H9 (cell line): ENCODE measurements around the gene TNFRSF4. TPM values are rescaled to one million over a fixed set of nuclear protein-coding genes. Genes with fewer than 3 reads are reported as not detected.

Experiments
- DNase-seq: peaks from one replicate; pipeline ENCODE4 v3.0.0-alpha.2; 2017
- H2AFZ ChIP-seq: one replicate; pipeline ENCODE4 v1.6.1; 2013; ENCODE audit warnings: mild to moderate bottlenecking, low read length, control low read depth, moderate library complexity
- H2AK5ac ChIP-seq: 2 replicates; pipeline ENCODE4 v1.6.1; 2013; ENCODE audit warnings: low read length, control low read depth, mixed read lengths; ENCODE audit not compliant: insufficient read length
- H2BK120ac ChIP-seq: one replicate; pipeline ENCODE4 v1.6.1; 2013; ENCODE audit warnings: low read depth, mild to moderate bottlenecking, low read length, control low read depth, inconsistent platforms; ENCODE audit not compliant: poor library complexity, severe bottlenecking
- H2BK12ac ChIP-seq: 2 replicates; pipeline ENCODE4 v1.6.1; 2013; ENCODE audit warnings: low read length, control low read depth, mixed read lengths, low read depth; ENCODE audit not compliant: insufficient read length
- H2BK15ac ChIP-seq: 2 replicates; pipeline ENCODE4 v1.6.1; 2013; ENCODE audit warnings: low read depth, low read length, control low read depth
- H2BK20ac ChIP-seq: one replicate; pipeline ENCODE4 v1.6.1; 2013; ENCODE audit warnings: low read depth, mild to moderate bottlenecking, low read length, control low read depth, inconsistent platforms; ENCODE audit not compliant: poor library complexity, severe bottlenecking
- H2BK5ac ChIP-seq: 2 replicates; pipeline ENCODE4 v1.6.1; 2013; ENCODE audit warnings: low read length, control low read depth, mixed read lengths; ENCODE audit not compliant: insufficient read length
- H3K14ac ChIP-seq: 2 replicates; pipeline ENCODE4 v1.6.1; 2013; ENCODE audit warnings: low read length, control low read depth; ENCODE audit not compliant: insufficient read depth
- H3K18ac ChIP-seq: 2 replicates; pipeline ENCODE4 v1.6.1; 2013; ENCODE audit warnings: low read depth, mild to moderate bottlenecking, mixed read lengths, low read length, control low read depth; ENCODE audit not compliant: insufficient read length
- H3K23ac ChIP-seq: 2 replicates; pipeline ENCODE4 v1.6.1; 2013; ENCODE audit warnings: low read length, control low read depth, mixed read lengths, low read depth; ENCODE audit not compliant: insufficient read length
- H3K23me2 ChIP-seq: 2 replicates; pipeline ENCODE4 v1.6.1; 2013; ENCODE audit warnings: low read depth, mild to moderate bottlenecking, mixed read lengths, low read length, control low read depth; ENCODE audit not compliant: insufficient read length, poor library complexity, severe bottlenecking
- H3K27ac ChIP-seq: 2 replicates; pipeline ENCODE4 v1.5.1; 2013; ENCODE audit warnings: low read length, control low read depth, mixed read lengths, low read depth; ENCODE audit not compliant: insufficient read length
- H3K27me3 ChIP-seq: 2 replicates; pipeline ENCODE4 v1.6.1; 2013; ENCODE audit warnings: low read length, control low read depth, inconsistent platforms; ENCODE audit not compliant: insufficient read depth
- H3K4ac ChIP-seq: 2 replicates; pipeline ENCODE4 v1.6.1; 2013; ENCODE audit warnings: low read depth, mild to moderate bottlenecking, control low read depth, inconsistent platforms, low read length, moderate library complexity
- H3K4me1 ChIP-seq: 2 replicates; pipeline ENCODE4 v1.6.1; 2013; ENCODE audit warnings: low read length, control low read depth, inconsistent platforms; ENCODE audit not compliant: insufficient read depth
- H3K4me2 ChIP-seq: 2 replicates; pipeline ENCODE4 v1.6.1; 2013; ENCODE audit warnings: low read length, control low read depth, mixed read lengths; ENCODE audit not compliant: insufficient read length, insufficient read depth
- H3K56ac ChIP-seq: 2 replicates; pipeline ENCODE4 v1.6.1; 2013; ENCODE audit warnings: low read depth, mild to moderate bottlenecking, mixed read lengths, low read length, control low read depth; ENCODE audit not compliant: insufficient read length
- H3K79me1 ChIP-seq: 2 replicates; pipeline ENCODE4 v1.6.1; 2013; ENCODE audit warnings: low read depth, mild to moderate bottlenecking, moderate library complexity, low read length, control low read depth, inconsistent platforms; ENCODE audit not compliant: insufficient read depth, poor library complexity, severe bottlenecking
- H3K79me2 ChIP-seq: 2 replicates; pipeline ENCODE4 v1.6.1; 2013; ENCODE audit warnings: low read length, control low read depth, inconsistent platforms; ENCODE audit not compliant: insufficient read depth
- H3K9ac ChIP-seq: 2 replicates; pipeline ENCODE4 v1.6.1; 2013; ENCODE audit warnings: low read length, control low read depth, mixed read lengths; ENCODE audit not compliant: insufficient read length; ENCODE audit errors: extremely low read depth
- H3K9me3 ChIP-seq: one replicate; pipeline ENCODE4 v1.6.1; 2013; ENCODE audit warnings: low read depth, low read length, inconsistent platforms; ENCODE audit not compliant: control insufficient read depth
- H3T11ph ChIP-seq: one replicate; pipeline ENCODE4 v1.6.1; 2013; ENCODE audit warnings: mild to moderate bottlenecking, low read length, control low read depth, inconsistent platforms
- H4K20me1 ChIP-seq: one replicate; pipeline ENCODE4 v1.6.1; 2013; ENCODE audit not compliant: control insufficient read depth, insufficient read length, insufficient read depth
- H4K5ac ChIP-seq: 2 replicates; pipeline ENCODE4 v1.6.1; 2013; ENCODE audit warnings: low read depth, mild to moderate bottlenecking, mixed read lengths, low read length, control low read depth; ENCODE audit not compliant: insufficient read length
- H4K8ac ChIP-seq: replicated peaks from 2 replicates; pipeline ENCODE4 v1.6.1; 2013; ENCODE audit warnings: low read length, control low read depth, mixed read lengths, low read depth; ENCODE audit not compliant: insufficient read length
- H4K91ac ChIP-seq: 2 replicates; pipeline ENCODE4 v1.6.1; 2013; ENCODE audit warnings: low read depth, mild to moderate bottlenecking, moderate library complexity, mixed read lengths, low read length, control low read depth; ENCODE audit not compliant: insufficient read length
- H3K27ac Mint-ChIP-seq, 3 experiments: 2 replicates in 2 of 3; 3 replicates in 1 of 3; pipeline ENCODE4 v1.8.0; 2020 to 2021; ENCODE audit warnings: mixed read lengths in 3 of 3, mild to moderate bottlenecking in 1 of 3, moderate library complexity in 1 of 3
- H3K27me3 Mint-ChIP-seq: 2 replicates; pipeline ENCODE4 v1.8.0; 2021; ENCODE audit warnings: low read depth, mild to moderate bottlenecking, moderate library complexity, mixed read lengths
- H3K36me3 Mint-ChIP-seq, 3 experiments: 2 replicates in 2 of 3; 3 replicates in 1 of 3; pipeline ENCODE4 v1.8.0; 2020 to 2021; ENCODE audit warnings: low read depth in 3 of 3, mixed read lengths in 3 of 3; ENCODE audit not compliant: insufficient read depth in 1 of 3
- H3K4me1 Mint-ChIP-seq, 2 experiments: 2 replicates each; pipeline ENCODE4 v1.8.0; 2020; ENCODE audit warnings: mixed read lengths in 2 of 2
- H3K4me3 Mint-ChIP-seq, 2 experiments: 2 replicates in 1 of 2; 3 replicates in 1 of 2; pipeline ENCODE4 v1.8.0; 2020 to 2021; ENCODE audit warnings: mild to moderate bottlenecking in 2 of 2, mixed read lengths in 2 of 2, moderate library complexity in 1 of 2
- H3K9me3 Mint-ChIP-seq, 2 experiments: 2 replicates in 1 of 2; 3 replicates in 1 of 2; pipeline ENCODE4 v1.8.0; 2020; ENCODE audit warnings: mild to moderate bottlenecking in 2 of 2, mixed read lengths in 2 of 2, moderate library complexity in 1 of 2
- WGBS: extraction: QIAGEN DNeasy Blood & Tissue Kit; methylation state at CpG from one replicate; pipeline ENCODE4 v1.1.7; 2013; ENCODE audit warnings: missing lambda C conversion rate, low lambda C conversion rate, mixed read lengths; ENCODE audit not compliant: insufficient read length; ENCODE audit errors: extremely low coverage; 5-methylcytosine and 5-hydroxymethylcytosine counted together
- total RNA-seq: library from RNA; stranded (reverse); gene quantifications from 2 replicates; pipeline ENCODE4 v1.2.1, GENCODE V29; 2021
- TF ChIP-seq, protein P1 (sequence below): fragments of 200-600 bp; sonication (generic); conservative IDR thresholded peaks from 3 replicates; pipeline ENCODE4 v1.8.0; 2021; ENCODE audit warnings: antibody characterized with exemption, mild to moderate bottlenecking

The TNFRSF4 gene
- total RNA-seq, 1 experiment from 2014 or later, result 0.24 TPM

GRCh38 chr1:1168451-1169411, 45.2 kb downstream of the TNFRSF4 start:
- no peak overlapping the region for H3K9ac ChIP-seq
- no peaks in the 10 kb centered on the region for H4K20me1 ChIP-seq
- WGBS, result no CpG with 5 or more reads among the region's 37 CpGs

More at GRCh38 chr1:1168451-1169411, 45.2 kb downstream of the TNFRSF4 start:
- H3K79me1 ChIP-seq, result no peaks in the 10 kb centered on the region
- no peaks in the 10 kb centered on the region for H3K79me2 ChIP-seq
- H2AK5ac ChIP-seq, result no peak overlapping the region
- Mint-ChIP-seq H3K36me3 (peaks cover 0 to 9% (median 0%) of the 10 kb centered on the region in 3 experiments; a peak in 3 of 7 replicates), H3K4me3 (no peak overlapping the region), H3K27ac (no peak overlapping the region), H3K27me3 (peaks cover 3% of the 10 kb centered on the region), H3K9me3 (no peaks in the 10 kb centered on the region), H3K4me1 (peaks cover 21 to 31% of the 10 kb centered on the region in 2 experiments)
- H3K14ac ChIP-seq, result no peak overlapping the region
- H3K4ac ChIP-seq, result no peak overlapping the region
- no peaks in the 10 kb centered on the region; the same call in 1 of the 2 replicates for H3K4me1 ChIP-seq
- no peaks in the 10 kb centered on the region for H3K27me3 ChIP-seq
- no peak overlapping the region for H3K4me2 ChIP-seq
- no peak overlapping the region for H2BK12ac ChIP-seq
- no peak overlapping the region for H3K23ac ChIP-seq
- peak; percentile 24 for DNase-seq
- H4K5ac ChIP-seq, result no peak overlapping the region
- no peak overlapping the region for H2BK15ac ChIP-seq
- H2AFZ ChIP-seq, result no peak overlapping the region
- no peak overlapping the region for H3T11ph ChIP-seq
- TF ChIP-seq, protein P1, sequence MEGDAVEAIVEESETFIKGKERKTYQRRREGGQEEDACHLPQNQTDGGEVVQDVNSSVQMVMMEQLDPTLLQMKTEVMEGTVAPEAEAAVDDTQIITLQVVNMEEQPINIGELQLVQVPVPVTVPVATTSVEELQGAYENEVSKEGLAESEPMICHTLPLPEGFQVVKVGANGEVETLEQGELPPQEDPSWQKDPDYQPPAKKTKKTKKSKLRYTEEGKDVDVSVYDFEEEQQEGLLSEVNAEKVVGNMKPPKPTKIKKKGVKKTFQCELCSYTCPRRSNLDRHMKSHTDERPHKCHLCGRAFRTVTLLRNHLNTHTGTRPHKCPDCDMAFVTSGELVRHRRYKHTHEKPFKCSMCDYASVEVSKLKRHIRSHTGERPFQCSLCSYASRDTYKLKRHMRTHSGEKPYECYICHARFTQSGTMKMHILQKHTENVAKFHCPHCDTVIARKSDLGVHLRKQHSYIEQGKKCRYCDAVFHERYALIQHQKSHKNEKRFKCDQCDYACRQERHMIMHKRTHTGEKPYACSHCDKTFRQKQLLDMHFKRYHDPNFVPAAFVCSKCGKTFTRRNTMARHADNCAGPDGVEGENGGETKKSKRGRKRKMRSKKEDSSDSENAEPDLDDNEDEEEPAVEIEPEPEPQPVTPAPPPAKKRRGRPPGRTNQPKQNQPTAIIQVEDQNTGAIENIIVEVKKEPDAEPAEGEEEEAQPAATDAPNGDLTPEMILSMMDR, result no peak
- no peak overlapping the region for H4K91ac ChIP-seq
- H2BK120ac ChIP-seq, result no peak overlapping the region
- no peak overlapping the region for H3K56ac ChIP-seq
- no peak overlapping the region for H2BK20ac ChIP-seq
- no peak overlapping the region for H3K27ac ChIP-seq
- H3K9me3 ChIP-seq, result no peaks in the 10 kb centered on the region
- peaks cover 3% of the 10 kb centered on the region for H3K23me2 ChIP-seq
- no peak overlapping the region for H3K18ac ChIP-seq
- H4K8ac ChIP-seq, result no peak overlapping the region
- H2BK5ac ChIP-seq, result no peak overlapping the region
